Stomach (tissue), 4 donors: ENCODE results near the gene PRKCH.

Experiments used
- CTCF ChIP-seq, 7 experiments: fragments of 450-650 bp in 4 of 7; fragments of 200-600 bp in 3 of 7; sonication (generic) in 3 of 7; IDR thresholded peaks; one replicate each; pipeline ENCODE4 v1.5.1; 2016 to 2019; ENCODE audit warnings: antibody characterized with exemption in 7 of 7, control low read depth in 2 of 7, mild to moderate bottlenecking in 1 of 7
- POLR2AphosphoS5 ChIP-seq, 3 donors: sonication (generic); formaldehyde crosslinking; IDR thresholded peaks; one replicate each; pipeline ENCODE4 v1.6.1; 2016; ENCODE audit warnings: antibody characterized with exemption in 3 of 3

- TF ChIP-seq POLR2AphosphoS5 (IDR thresholded peaks at IDR 0.05) (no peak), CTCF (IDR thresholded peaks at IDR 0.05) (no peak)
These were observed 222.6 kb downstream of the PRKCH start for GRCh38 chr14:61543946-61544345.
